ENCODE data around the gene PRSS50.

Gene PRSS50

DNA sequence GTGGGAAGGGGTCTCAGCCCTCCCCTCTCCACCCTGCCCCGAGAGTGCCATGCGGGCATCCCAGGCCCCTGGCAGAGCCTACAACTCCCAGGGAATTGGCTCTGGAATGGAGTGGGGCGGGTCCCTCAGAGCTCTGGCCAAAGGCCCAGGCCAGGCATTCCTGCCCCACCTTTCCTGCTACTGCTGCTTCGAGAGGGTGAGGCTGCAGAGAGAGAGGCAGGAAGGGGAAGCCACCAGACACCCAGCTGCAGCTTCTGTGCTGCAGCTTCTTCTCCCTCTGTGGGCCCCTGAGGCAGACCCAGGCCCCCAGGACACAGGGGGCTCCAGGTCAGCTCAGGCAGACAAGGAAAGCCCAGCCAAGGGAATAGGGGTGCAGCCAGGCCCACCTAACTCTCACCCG lies 26.9 kb downstream of the PRSS50 start:
- TF ChIP-seq, protein P1, sequence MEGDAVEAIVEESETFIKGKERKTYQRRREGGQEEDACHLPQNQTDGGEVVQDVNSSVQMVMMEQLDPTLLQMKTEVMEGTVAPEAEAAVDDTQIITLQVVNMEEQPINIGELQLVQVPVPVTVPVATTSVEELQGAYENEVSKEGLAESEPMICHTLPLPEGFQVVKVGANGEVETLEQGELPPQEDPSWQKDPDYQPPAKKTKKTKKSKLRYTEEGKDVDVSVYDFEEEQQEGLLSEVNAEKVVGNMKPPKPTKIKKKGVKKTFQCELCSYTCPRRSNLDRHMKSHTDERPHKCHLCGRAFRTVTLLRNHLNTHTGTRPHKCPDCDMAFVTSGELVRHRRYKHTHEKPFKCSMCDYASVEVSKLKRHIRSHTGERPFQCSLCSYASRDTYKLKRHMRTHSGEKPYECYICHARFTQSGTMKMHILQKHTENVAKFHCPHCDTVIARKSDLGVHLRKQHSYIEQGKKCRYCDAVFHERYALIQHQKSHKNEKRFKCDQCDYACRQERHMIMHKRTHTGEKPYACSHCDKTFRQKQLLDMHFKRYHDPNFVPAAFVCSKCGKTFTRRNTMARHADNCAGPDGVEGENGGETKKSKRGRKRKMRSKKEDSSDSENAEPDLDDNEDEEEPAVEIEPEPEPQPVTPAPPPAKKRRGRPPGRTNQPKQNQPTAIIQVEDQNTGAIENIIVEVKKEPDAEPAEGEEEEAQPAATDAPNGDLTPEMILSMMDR (IDR thresholded peaks at IDR 0.05; ENCODE audit: control insufficient read depth, extremely low read depth, insufficient read depth) = no peak
- DNase-seq (ENCODE audit: low read depth) = no peak
- H3K4me3 ChIP-seq (ENCODE audit: low read depth, low read length) = no peak overlapping the region

DNA sequence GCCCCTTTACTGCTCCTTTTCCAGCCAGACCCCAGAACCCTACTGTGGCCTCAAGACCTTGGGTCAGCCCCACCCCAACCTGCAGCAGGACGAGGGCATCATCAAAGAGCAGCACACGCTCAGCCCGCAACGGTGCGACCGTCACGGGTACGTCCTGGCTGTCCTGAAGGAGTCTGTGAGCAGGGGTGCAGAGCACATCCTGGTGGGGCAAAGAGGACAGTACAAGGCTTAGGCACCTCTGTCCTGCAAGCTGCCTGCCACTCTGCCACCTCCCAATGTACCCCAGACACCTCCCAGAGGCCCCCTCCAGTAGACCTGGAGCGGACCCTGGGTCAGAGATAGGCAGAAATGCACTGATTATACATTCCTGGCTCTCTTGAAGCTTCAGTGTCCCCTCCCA lies 32.2 kb downstream of the PRSS50 start:
- no peak overlapping the region for H3K4me3 ChIP-seq (ENCODE audit: low read depth, low read length)
- DNase-seq (ENCODE audit: low read depth) = no peak
- TF ChIP-seq, protein P1 (IDR thresholded peaks at IDR 0.05; ENCODE audit: control insufficient read depth, extremely low read depth, insufficient read depth) = no peak

DNA sequence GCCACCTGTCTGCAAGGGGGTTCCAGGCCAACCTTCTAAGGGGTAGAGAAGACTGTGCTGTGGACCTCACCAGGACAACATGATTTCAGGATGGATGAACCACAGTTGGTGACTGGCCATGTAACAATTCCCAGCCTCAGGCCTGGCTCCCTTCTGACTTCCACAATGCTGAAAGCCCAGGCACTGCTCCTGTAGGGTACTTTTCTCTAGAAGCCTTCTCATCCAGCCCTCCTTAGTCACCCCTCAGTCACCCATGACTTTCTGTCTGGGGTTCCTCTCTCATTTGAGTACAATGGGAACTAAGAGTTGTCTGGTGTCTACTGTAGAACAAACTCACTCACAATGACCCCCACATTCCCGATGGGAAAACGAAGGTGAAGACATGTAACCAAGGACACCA lies 32.8 kb downstream of the PRSS50 start:
- TF ChIP-seq, protein P1 (IDR thresholded peaks at IDR 0.05; ENCODE audit: control insufficient read depth, extremely low read depth, insufficient read depth) = no peak
- no peak overlapping the region for H3K4me3 ChIP-seq (ENCODE audit: low read depth, low read length)

DNA sequence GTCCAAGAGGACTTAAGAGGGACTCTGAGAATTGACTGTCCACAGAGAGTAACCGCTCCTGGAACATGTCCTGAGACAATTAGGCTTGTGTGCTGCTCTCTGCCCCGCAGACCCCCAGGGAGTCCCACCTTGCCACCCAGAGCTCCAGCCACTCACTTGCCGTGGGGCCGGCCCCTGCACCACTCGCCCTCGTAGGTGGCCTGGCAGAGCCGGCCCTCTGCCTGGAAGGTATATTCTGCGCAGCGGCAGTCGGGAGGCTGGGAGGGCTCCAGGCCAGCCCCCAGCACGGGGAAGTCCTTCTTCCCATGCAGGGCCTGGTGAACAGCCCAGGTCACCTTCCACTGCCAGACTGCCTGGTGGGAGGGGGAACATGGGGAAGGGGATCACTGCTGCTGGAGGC lies 34.7 kb downstream of the PRSS50 start:
- no peak overlapping the region for H3K4me3 ChIP-seq (ENCODE audit: low read depth, low read length)
- TF ChIP-seq, protein P1 (IDR thresholded peaks at IDR 0.05; ENCODE audit: control insufficient read depth, extremely low read depth, insufficient read depth) = no peak
- no peak for DNase-seq (ENCODE audit: low read depth)

More for the DNA sequence above, 32.8 kb downstream of the PRSS50 start:
- no peak for DNase-seq (ENCODE audit: low read depth)

DNA sequence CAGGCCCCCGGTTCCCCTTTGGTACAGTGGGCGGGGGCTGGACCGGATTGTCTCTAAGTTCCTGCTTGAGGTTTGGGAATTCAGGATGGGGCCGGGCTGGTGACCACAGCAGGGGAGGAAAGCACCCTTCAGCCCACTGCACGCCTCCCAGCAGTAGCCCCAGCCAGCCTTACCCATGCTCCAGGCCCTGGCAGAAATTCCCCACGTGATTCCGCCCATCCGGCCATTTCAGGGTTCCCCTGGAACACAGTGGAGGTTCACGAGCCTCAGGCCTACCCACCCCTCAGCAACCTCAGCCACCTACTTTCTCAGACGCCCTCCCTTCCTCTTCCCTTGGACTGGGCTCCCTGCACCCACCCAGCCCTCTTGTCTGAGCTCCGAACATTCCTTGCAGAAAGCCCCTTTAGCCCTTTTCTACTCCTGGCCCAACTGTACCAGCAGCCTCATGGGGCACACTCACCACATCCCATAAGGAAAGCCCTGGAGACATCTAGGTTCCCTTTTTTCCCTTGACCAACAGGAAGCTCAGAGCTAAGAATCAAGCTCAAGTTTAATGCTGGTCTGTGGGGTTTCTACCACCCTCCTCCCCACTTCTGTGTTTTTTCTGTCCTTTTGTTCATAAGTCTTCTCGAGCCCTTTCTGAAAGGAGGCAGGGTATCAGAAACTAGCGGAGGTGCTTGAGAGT lies 35.7 kb downstream of the PRSS50 start:
- TF ChIP-seq, protein P1 (IDR thresholded peaks at IDR 0.05; ENCODE audit: control insufficient read depth, extremely low read depth, insufficient read depth) = no peak
- no peak overlapping the region for H3K4me3 ChIP-seq (ENCODE audit: low read depth, low read length)
- no peak for DNase-seq (ENCODE audit: low read depth)

GRCh38 chr3:46681387-46681786 lies 36.3 kb downstream of the PRSS50 start:
- TF ChIP-seq, protein P1 (IDR thresholded peaks at IDR 0.05; ENCODE audit: control insufficient read depth, extremely low read depth, insufficient read depth) = no peak
- DNase-seq (ENCODE audit: low read depth) = no peak
- no peak overlapping the region for H3K4me3 ChIP-seq (ENCODE audit: low read depth, low read length)

- no peak overlapping the region for H3K4me3 ChIP-seq (ENCODE audit: low read depth, low read length)
- TF ChIP-seq, protein P1 (IDR thresholded peaks at IDR 0.05; ENCODE audit: control insufficient read depth, extremely low read depth, insufficient read depth) = no peak
- DNase-seq (ENCODE audit: low read depth) = no peak
Observed at GRCh38 chr3:46680298-46680826, 37.3 kb downstream of the PRSS50 start.
